ENCODE data around the gene HEXA.

HEXA gene

DNA sequence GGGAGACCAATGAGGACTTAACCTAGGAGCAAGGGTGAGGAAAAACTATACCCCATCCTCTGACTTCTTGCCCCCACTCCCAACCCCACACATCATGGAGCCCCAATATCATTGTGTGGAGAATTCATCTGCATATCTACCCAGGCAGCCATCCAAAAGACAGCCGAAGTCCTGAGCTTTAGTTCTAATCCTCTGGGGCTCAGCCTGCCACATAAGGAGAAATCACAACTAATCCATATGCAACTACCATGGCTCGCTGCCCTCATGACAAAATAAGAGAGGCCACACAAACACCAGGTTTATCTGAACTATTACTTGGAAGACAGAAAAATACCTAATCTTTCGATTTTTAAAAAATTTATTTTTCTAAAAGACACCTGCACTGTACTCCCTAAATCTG is 17.7 kb downstream of the HEXA start:
- TF ChIP-seq OSR1 (CRISPR knock-in tag; IDR thresholded peaks at IDR 0.05) (no peak), BACH2 (CRISPR knock-in tag; IDR thresholded peaks at IDR 0.05; ENCODE audit: borderline replicate concordance) (no peak), ZFP3 (CRISPR knock-in tag; IDR thresholded peaks at IDR 0.05) (no peak), ZNF565 (CRISPR knock-in tag; conservative IDR thresholded peaks at IDR 0.05; ENCODE audit: low read depth) (no peak), CSDC2 (CRISPR knock-in tag; IDR thresholded peaks at IDR 0.05) (no peak), RARB (CRISPR knock-in tag; IDR thresholded peaks at IDR 0.05) (no peak), PPARA (CRISPR knock-in tag; IDR thresholded peaks at IDR 0.05; ENCODE audit: borderline replicate concordance) (no peak)
- TF ChIP-seq, protein P1, sequence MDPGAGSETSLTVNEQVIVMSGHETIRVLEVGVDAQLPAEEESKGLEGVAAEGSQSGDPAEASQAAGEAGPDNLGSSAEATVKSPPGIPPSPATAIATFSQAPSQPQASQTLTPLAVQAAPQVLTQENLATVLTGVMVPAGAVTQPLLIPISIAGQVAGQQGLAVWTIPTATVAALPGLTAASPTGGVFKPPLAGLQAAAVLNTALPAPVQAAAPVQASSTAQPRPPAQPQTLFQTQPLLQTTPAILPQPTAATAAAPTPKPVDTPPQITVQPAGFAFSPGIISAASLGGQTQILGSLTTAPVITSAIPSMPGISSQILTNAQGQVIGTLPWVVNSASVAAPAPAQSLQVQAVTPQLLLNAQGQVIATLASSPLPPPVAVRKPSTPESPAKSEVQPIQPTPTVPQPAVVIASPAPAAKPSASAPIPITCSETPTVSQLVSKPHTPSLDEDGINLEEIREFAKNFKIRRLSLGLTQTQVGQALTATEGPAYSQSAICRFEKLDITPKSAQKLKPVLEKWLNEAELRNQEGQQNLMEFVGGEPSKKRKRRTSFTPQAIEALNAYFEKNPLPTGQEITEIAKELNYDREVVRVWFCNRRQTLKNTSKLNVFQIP (CRISPR knock-in tag; IDR thresholded peaks at IDR 0.05; ENCODE audit: borderline replicate concordance, low read depth): no peak
- TF ChIP-seq, protein P2, sequence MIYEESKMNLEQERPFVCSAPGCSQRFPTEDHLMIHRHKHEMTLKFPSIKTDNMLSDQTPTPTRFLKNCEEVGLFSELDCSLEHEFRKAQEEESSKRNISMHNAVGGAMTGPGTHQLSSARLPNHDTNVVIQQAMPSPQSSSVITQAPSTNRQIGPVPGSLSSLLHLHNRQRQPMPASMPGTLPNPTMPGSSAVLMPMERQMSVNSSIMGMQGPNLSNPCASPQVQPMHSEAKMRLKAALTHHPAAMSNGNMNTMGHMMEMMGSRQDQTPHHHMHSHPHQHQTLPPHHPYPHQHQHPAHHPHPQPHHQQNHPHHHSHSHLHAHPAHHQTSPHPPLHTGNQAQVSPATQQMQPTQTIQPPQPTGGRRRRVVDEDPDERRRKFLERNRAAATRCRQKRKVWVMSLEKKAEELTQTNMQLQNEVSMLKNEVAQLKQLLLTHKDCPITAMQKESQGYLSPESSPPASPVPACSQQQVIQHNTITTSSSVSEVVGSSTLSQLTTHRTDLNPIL (CRISPR knock-in tag; IDR thresholded peaks at IDR 0.05; ENCODE audit: low read depth): no peak
- TF ChIP-seq, protein P3, sequence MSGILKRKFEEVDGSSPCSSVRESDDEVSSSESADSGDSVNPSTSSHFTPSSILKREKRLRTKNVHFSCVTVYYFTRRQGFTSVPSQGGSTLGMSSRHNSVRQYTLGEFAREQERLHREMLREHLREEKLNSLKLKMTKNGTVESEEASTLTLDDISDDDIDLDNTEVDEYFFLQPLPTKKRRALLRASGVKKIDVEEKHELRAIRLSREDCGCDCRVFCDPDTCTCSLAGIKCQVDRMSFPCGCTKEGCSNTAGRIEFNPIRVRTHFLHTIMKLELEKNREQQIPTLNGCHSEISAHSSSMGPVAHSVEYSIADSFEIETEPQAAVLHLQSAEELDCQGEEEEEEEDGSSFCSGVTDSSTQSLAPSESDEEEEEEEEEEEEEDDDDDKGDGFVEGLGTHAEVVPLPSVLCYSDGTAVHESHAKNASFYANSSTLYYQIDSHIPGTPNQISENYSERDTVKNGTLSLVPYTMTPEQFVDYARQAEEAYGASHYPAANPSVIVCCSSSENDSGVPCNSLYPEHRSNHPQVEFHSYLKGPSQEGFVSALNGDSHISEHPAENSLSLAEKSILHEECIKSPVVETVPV (CRISPR knock-in tag; IDR thresholded peaks at IDR 0.05): no peak

DNA sequence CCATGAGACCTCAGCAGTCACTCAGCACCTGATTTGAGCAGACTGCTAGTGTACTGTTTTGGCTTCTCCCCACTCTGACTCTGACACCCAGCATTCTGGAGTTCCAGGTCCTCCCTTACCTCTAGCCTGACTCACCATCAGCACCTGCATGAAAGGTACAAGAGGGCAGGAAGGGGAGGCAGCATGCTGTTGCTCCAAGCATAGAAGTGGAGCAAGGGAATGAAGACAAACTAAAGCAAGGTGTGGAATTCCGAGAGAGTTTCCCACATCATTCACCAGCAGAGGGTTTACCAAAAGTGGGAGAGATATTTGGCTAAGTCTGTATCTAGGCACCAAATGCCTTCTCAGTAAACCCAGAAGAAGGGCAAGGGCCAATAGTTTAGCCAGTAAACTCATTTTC is 21.3 kb downstream of the HEXA start:
- ATAC-seq: no peak

More for the DNA sequence above, 17.7 kb downstream of the HEXA start:
- ATAC-seq: no peak

DNA sequence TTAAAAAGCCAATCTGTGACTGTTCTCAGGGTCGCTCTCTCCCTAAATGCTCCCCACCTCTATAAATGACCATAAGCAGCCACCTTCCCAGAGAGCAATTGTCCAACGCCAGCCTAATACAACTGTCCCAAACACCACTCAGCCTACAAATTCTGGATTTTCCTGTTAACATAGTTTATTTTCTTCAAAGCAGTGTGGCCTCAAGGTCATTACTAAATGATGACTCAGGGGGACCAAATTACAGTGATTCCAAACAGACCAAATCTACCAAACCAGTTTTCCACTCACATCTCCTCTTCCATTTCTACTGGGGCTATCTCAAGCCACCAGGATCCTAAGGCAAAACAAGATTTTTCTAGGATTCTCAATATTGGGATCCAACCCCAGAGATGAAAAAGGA is 22.5 kb downstream of the HEXA start:
- no peak for ATAC-seq
- TF ChIP-seq ISL1 (CRISPR knock-in tag; IDR thresholded peaks at IDR 0.05): no peak
- TF ChIP-seq ARNTL (CRISPR knock-in tag; IDR thresholded peaks at IDR 0.05; ENCODE audit: borderline replicate concordance, low read depth): no peak

More for the DNA sequence above, 21.3 kb downstream of the HEXA start:
- TF ChIP-seq, protein P4, sequence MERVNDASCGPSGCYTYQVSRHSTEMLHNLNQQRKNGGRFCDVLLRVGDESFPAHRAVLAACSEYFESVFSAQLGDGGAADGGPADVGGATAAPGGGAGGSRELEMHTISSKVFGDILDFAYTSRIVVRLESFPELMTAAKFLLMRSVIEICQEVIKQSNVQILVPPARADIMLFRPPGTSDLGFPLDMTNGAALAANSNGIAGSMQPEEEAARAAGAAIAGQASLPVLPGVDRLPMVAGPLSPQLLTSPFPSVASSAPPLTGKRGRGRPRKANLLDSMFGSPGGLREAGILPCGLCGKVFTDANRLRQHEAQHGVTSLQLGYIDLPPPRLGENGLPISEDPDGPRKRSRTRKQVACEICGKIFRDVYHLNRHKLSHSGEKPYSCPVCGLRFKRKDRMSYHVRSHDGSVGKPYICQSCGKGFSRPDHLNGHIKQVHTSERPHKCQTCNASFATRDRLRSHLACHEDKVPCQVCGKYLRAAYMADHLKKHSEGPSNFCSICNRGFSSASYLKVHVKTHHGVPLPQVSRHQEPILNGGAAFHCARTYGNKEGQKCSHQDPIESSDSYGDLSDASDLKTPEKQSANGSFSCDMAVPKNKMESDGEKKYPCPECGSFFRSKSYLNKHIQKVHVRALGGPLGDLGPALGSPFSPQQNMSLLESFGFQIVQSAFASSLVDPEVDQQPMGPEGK (CRISPR knock-in tag; IDR thresholded peaks at IDR 0.05; ENCODE audit: borderline replicate concordance): no peak
- TF ChIP-seq ZFP3 (CRISPR knock-in tag; IDR thresholded peaks at IDR 0.05) (no peak), ARNTL (CRISPR knock-in tag; IDR thresholded peaks at IDR 0.05; ENCODE audit: borderline replicate concordance, low read depth) (no peak), CSDC2 (CRISPR knock-in tag; IDR thresholded peaks at IDR 0.05) (no peak), RARB (CRISPR knock-in tag; IDR thresholded peaks at IDR 0.05) (no peak), ISL1 (CRISPR knock-in tag; IDR thresholded peaks at IDR 0.05) (no peak), BACH2 (CRISPR knock-in tag; IDR thresholded peaks at IDR 0.05; ENCODE audit: borderline replicate concordance) (no peak), ZNF565 (CRISPR knock-in tag; conservative IDR thresholded peaks at IDR 0.05; ENCODE audit: low read depth) (no peak), OSR1 (CRISPR knock-in tag; IDR thresholded peaks at IDR 0.05) (no peak), PPARA (CRISPR knock-in tag; IDR thresholded peaks at IDR 0.05; ENCODE audit: borderline replicate concordance) (no peak)
- TF ChIP-seq, protein P3 (CRISPR knock-in tag; IDR thresholded peaks at IDR 0.05): no peak
- TF ChIP-seq, protein P2 (CRISPR knock-in tag; IDR thresholded peaks at IDR 0.05; ENCODE audit: low read depth): no peak

DNA sequence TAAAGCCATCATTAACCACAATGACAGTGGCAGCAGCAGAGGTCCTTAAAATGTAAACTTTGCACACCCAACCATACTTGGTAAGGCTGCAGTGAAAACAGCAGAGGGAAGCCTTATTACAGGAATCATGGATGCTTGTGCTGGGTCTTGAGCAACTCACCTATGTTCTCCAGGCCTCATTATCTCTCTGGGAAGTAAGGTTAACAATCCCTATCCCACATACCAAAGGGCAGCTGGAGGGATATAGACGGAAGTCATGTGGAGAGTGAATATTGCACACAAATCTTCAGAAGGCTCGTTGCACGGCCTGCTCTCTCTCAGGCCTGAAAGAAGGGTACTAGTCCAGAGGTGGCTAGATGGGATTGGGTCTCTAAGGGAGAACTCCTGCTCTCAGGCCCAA is 30.0 kb downstream of the HEXA start:
- no peak for ATAC-seq
- TF ChIP-seq ZFP3 (CRISPR knock-in tag; IDR thresholded peaks at IDR 0.05): no peak
- no peak for TF ChIP-seq RARB (CRISPR knock-in tag; IDR thresholded peaks at IDR 0.05)
- no peak for TF ChIP-seq ZNF8 (CRISPR knock-in tag; IDR thresholded peaks at IDR 0.05)
- TF ChIP-seq OSR1 (CRISPR knock-in tag; IDR thresholded peaks at IDR 0.05): no peak
- no peak for TF ChIP-seq BACH2 (CRISPR knock-in tag; IDR thresholded peaks at IDR 0.05; ENCODE audit: borderline replicate concordance)
- TF ChIP-seq SNAI2 (CRISPR knock-in tag; IDR thresholded peaks at IDR 0.05): no peak
- no peak for TF ChIP-seq TCF4 (CRISPR knock-in tag; IDR thresholded peaks at IDR 0.05; ENCODE audit: borderline replicate concordance)
- no peak for TF ChIP-seq TOX (CRISPR knock-in tag; IDR thresholded peaks at IDR 0.05; ENCODE audit: borderline replicate concordance)
- TF ChIP-seq, protein P3 (CRISPR knock-in tag; IDR thresholded peaks at IDR 0.05): no peak
- no peak for TF ChIP-seq ZC3H10 (CRISPR knock-in tag; IDR thresholded peaks at IDR 0.05)
- TF ChIP-seq ZFP30 (CRISPR knock-in tag; IDR thresholded peaks at IDR 0.05): no peak
- TF ChIP-seq, protein P5, sequence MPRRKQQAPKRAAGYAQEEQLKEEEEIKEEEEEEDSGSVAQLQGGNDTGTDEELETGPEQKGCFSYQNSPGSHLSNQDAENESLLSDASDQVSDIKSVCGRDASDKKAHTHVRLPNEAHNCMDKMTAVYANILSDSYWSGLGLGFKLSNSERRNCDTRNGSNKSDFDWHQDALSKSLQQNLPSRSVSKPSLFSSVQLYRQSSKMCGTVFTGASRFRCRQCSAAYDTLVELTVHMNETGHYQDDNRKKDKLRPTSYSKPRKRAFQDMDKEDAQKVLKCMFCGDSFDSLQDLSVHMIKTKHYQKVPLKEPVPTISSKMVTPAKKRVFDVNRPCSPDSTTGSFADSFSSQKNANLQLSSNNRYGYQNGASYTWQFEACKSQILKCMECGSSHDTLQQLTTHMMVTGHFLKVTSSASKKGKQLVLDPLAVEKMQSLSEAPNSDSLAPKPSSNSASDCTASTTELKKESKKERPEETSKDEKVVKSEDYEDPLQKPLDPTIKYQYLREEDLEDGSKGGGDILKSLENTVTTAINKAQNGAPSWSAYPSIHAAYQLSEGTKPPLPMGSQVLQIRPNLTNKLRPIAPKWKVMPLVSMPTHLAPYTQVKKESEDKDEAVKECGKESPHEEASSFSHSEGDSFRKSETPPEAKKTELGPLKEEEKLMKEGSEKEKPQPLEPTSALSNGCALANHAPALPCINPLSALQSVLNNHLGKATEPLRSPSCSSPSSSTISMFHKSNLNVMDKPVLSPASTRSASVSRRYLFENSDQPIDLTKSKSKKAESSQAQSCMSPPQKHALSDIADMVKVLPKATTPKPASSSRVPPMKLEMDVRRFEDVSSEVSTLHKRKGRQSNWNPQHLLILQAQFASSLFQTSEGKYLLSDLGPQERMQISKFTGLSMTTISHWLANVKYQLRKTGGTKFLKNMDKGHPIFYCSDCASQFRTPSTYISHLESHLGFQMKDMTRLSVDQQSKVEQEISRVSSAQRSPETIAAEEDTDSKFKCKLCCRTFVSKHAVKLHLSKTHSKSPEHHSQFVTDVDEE (CRISPR knock-in tag; IDR thresholded peaks at IDR 0.05): no peak
